Testis (tissue), 5 donors: ENCODE results near the gene ADAM17. TPM values are rescaled to one million over a fixed set of nuclear protein-coding genes. Genes with fewer than 3 reads are reported as not detected.
A peak's percentile ranks its signal among the peaks of the same experiment; 100 is the strongest.

Source experiments
- DNase-seq: peaks from one replicate; pipeline ENCODE4 v3.0.0-alpha.2; 2019
- H3K27ac ChIP-seq, 2 donors: fragments of 200-600 bp; sonication (generic); one replicate each; pipeline ENCODE4 v1.5.1; 2019
- H3K27me3 ChIP-seq: fragments of 200-600 bp; sonication (generic); one replicate; pipeline ENCODE4 v1.5.1; 2019
- H3K36me3 ChIP-seq: fragments of 200-600 bp; sonication (generic); one replicate; pipeline ENCODE4 v1.5.1; 2017; ENCODE audit warnings: low read depth; ENCODE audit errors: missing control alignments
- H3K4me1 ChIP-seq: fragments of 200-600 bp; sonication (generic); one replicate; pipeline ENCODE4 v1.5.1; 2019
- H3K4me3 ChIP-seq, 2 donors: fragments of 200-600 bp; sonication (generic); one replicate each; pipeline ENCODE4 v1.5.1; 2017 to 2019
- H3K9me3 ChIP-seq: fragments of 200-600 bp; sonication (generic); one replicate; pipeline ENCODE4 v1.5.1; 2017
- CTCF ChIP-seq, 3 experiments: fragments of 450-650 bp in 2 of 3; fragments of 200-600 bp in 1 of 3; sonication (generic) in 1 of 3; IDR thresholded peaks; one replicate each; pipeline ENCODE4 v1.5.1; 2016 to 2019; ENCODE audit warnings: antibody characterized with exemption in 3 of 3, mild to moderate bottlenecking in 2 of 3, moderate library complexity in 1 of 3
- POLR2A ChIP-seq: fragments of 450-650 bp; IDR thresholded peaks from one replicate; pipeline ENCODE4 v1.6.1; 2017; ENCODE audit warnings: antibody characterized with exemption, mild to moderate bottlenecking, moderate library complexity
- WGBS, 2 donors: methylation state at CpG; one replicate each; pipeline ENCODE4 v1.1.5; 2018; 5-methylcytosine and 5-hydroxymethylcytosine counted together
- intact Hi-C: fragments of 100-400 bp; cut with DNase I; formaldehyde crosslinking; loops from one replicate; pipeline ENCODE4 v1.15.1; 2023; ENCODE audit warnings: low total_unique reads
- long read RNA-seq, 2 donors: transcript quantifications; one replicate each; lab custom pipeline, GENCODE V29; 2026
- polyA plus RNA-seq: library from polyadenylated mRNA; stranded (reverse); fragments of 350-450 nt; fragmentation: Illumina TruSeq; extraction: RNeasy Lipid Tissue Mini Kit (QIAGEN cat#74804); gene quantifications from one replicate; pipeline ENCODE4 v1.2.3, GENCODE V29; 2014; ENCODE audit warnings: low read depth, low replicate concordance; ENCODE audit not compliant: insufficient read depth
- total RNA-seq, 2 donors: library from RNA; depleted of rRNA; stranded (reverse); fragments of >200 nt; gene quantifications; one replicate each; pipeline ENCODE4 v1.2.3, GENCODE V29; 2016

Gene ADAM17
- total RNA-seq: 10 to 100 TPM; 61.6 to 66.9 TPM
- polyA plus RNA-seq: 37.0 TPM
- long read RNA-seq, donor 1, full-length matches to known transcripts: 3 of 3 reads
- long read RNA-seq, donor 1, partial matches to known transcripts: 0 of 3 reads
- long read RNA-seq, donor 1, other reads (novel, unspliced or antisense): 0 of 3 reads
- long read RNA-seq, donor 2, full-length matches to known transcripts: 4 of 4 reads
- long read RNA-seq, donor 2, partial matches to known transcripts: 0 of 4 reads
- long read RNA-seq, donor 2, other reads (novel, unspliced or antisense): 0 of 4 reads

GRCh38 chr2:9555297-9556120 is at the start of gene ADAM17:
Gene ADAM17 (minus strand): TSS chr2:9555830. CDS start chr2:9555605, 225 bp downstream.
- DNase-seq: peak; percentile 97
- Histone ChIP-seq H3K36me3 (no peaks in the 10 kb centered on the region), H3K4me3 (peak within 1 kb of the TSS; percentile 98 to 99), H3K27me3 (no peaks in the 10 kb centered on the region), H3K27ac (peak within 1 kb of the TSS; percentile 98 to 100), H3K9me3 (no peaks in the 10 kb centered on the region), H3K4me1 (peaks cover 26% of the 10 kb centered on the region)
- 0 to 1% methylated on average over 23 to 56 of the region's 73 CpGs for WGBS, 2 donors
- intact Hi-C loops: no loop called here
- peak; percentile 37 to 75 (median 61) for TF ChIP-seq CTCF (IDR thresholded peaks at IDR 0.05)
- TF ChIP-seq POLR2A: peak; percentile 70

GRCh38 chr2:9602412-9602811 is 46.8 kb upstream of the ADAM17 start:
- Histone ChIP-seq H3K27ac (no peak overlapping the region), H3K4me3 (no peak overlapping the region), H3K36me3 (no peaks in the 10 kb centered on the region), H3K9me3 (no peaks in the 10 kb centered on the region), H3K27me3 (no peaks in the 10 kb centered on the region), H3K4me1 (no peaks in the 10 kb centered on the region)
- intact Hi-C loops: no loop called here
- TF ChIP-seq CTCF (IDR thresholded peaks at IDR 0.05) (no peak), POLR2A (no peak)
- no peak for DNase-seq
- WGBS, 2 donors: 86 to 88% methylated on average over 3 of the region's 3 CpGs

GRCh38 chr2:9601397-9601796 is 45.8 kb upstream of the ADAM17 start:
- TF ChIP-seq CTCF (IDR thresholded peaks at IDR 0.05) (no peak), POLR2A (no peak)
- no peaks in the 10 kb centered on the region for H3K27me3 ChIP-seq
- intact Hi-C loops: no loop called here
- 93 to 97% methylated on average over 5 of the region's 5 CpGs for whole genome bisulfite sequencing, 2 donors
- no peaks in the 10 kb centered on the region for H3K9me3 ChIP-seq
- no peak overlapping the region for H3K4me3 ChIP-seq
- no peak overlapping the region for H3K27ac ChIP-seq
- H3K36me3 ChIP-seq: no peaks in the 10 kb centered on the region
- no peak for DNase-seq
- no peaks in the 10 kb centered on the region for H3K4me1 ChIP-seq

- intact Hi-C loops: no loop called here
- no peak overlapping the region for H3K4me3 ChIP-seq
- no peak overlapping the region for H3K27ac ChIP-seq
- H3K4me1 ChIP-seq: peaks cover 8% of the 10 kb centered on the region
- TF ChIP-seq CTCF (IDR thresholded peaks at IDR 0.05): no peak
- no peak for TF ChIP-seq POLR2A
- 97% methylated on average over 1 of the region's 1 CpG for WGBS, 2 donors
- DNase-seq: no peak
- H3K9me3 ChIP-seq: no peaks in the 10 kb centered on the region
- H3K36me3 ChIP-seq: no peaks in the 10 kb centered on the region
- no peaks in the 10 kb centered on the region for H3K27me3 ChIP-seq
These were observed 43.8 kb upstream of the ADAM17 start for GRCh38 chr2:9599430-9599829.
